Lung microvascular endothelial cell (primary cell): ENCODE data around the gene AP3D1. TPM values are rescaled to one million over a fixed set of nuclear protein-coding genes. Genes with fewer than 3 reads are reported as not detected.
"Not testable (repeated sequence)": the region's sequence is repeated elsewhere in the genome, so short reads cannot be mapped to it uniquely, and the experiment has no call there.

ENCODE experiments used
- DNase-seq, 2 donors: peaks; one replicate each; pipeline versions ENCODE4 v3.0.0 to v3.0.0-alpha.2; 2010; ENCODE audit warnings: low read depth in 2 of 2
- total RNA-seq: library from RNA; depleted of rRNA; stranded (reverse); fragments of >200 nt; gene quantifications from 2 replicates; pipeline ENCODE4 v1.2.1, GENCODE V29; 2014

The AP3D1 gene
- total RNA-seq, 1 donor from 2014 or later, result 63.3 TPM

GRCh38 chr19:2150794-2151338, 500 bp downstream of the AP3D1 start:
- peak; percentile 26 to 44 for DNase-seq

- DNase-seq, result peak in 1 of 2 donors; percentile 31
Observed at GRCh38 chr19:2149980-2150793, 1.2 kb downstream of the AP3D1 start.

- DNase-seq, result no peak
Observed at GRCh38 chr19:2148482-2149135, 2.8 kb downstream of the AP3D1 start.

- no peak for DNase-seq
Observed at GRCh38 chr19:2145831-2146241, 5.5 kb downstream of the AP3D1 start.

- no peak for DNase-seq
Observed at GRCh38 chr19:2144190-2144589, 7.2 kb downstream of the AP3D1 start.

- no peak for DNase-seq
Observed at GRCh38 chr19:2142173-2142829, 9.1 kb downstream of the AP3D1 start.

- DNase-seq, result no peak
Observed at GRCh38 chr19:2140138-2140569, 11.2 kb downstream of the AP3D1 start.

- no peak for DNase-seq
Observed at GRCh38 chr19:2139385-2140137, 11.8 kb downstream of the AP3D1 start.

- DNase-seq, result no peak
Observed at GRCh38 chr19:2138061-2138728, 13.2 kb downstream of the AP3D1 start.

- no peak for DNase-seq
Observed at GRCh38 chr19:2136796-2137195, 14.6 kb downstream of the AP3D1 start.

- DNase-seq, result no peak
Observed at GRCh38 chr19:2135474-2136402, 15.6 kb downstream of the AP3D1 start.

GRCh38 chr19:2132731-2133490, 18.5 kb downstream of the AP3D1 start:
- DNase-seq, result no peak

- DNase-seq, result no peak
Observed at GRCh38 chr19:2132191-2132590, 19.2 kb downstream of the AP3D1 start.

- DNase-seq, result not testable (repeated sequence)
Observed at GRCh38 chr19:2131012-2131975, 20.1 kb downstream of the AP3D1 start.

- DNase-seq, result no peak
Observed at GRCh38 chr19:2129892-2130770, 21.2 kb downstream of the AP3D1 start.

- no peak for DNase-seq
Observed at GRCh38 chr19:2129486-2129885, 21.9 kb downstream of the AP3D1 start.

- DNase-seq, result no peak
Observed at GRCh38 chr19:2129022-2129421, 22.3 kb downstream of the AP3D1 start.
